Activated CD4-positive, alpha-beta T cell treated with anti-CD3 and anti-CD28 coated beads, Interleukin-2, Interleukin-6, amounts not matched to agents 100 ng/mL and 50 ng/mL, durations not matched to agents 16 hours and 8 hours (primary cell): ENCODE data around the gene PITPNC1.
"Not testable (repeated sequence)": the region's sequence is repeated elsewhere in the genome, so short reads cannot be mapped to it uniquely, and the experiment has no call there.

ENCODE experiments used
- DNase-seq: peaks from one replicate; pipeline ENCODE4 v3.0.0-alpha.2; 2020

The PITPNC1 gene

DNA sequence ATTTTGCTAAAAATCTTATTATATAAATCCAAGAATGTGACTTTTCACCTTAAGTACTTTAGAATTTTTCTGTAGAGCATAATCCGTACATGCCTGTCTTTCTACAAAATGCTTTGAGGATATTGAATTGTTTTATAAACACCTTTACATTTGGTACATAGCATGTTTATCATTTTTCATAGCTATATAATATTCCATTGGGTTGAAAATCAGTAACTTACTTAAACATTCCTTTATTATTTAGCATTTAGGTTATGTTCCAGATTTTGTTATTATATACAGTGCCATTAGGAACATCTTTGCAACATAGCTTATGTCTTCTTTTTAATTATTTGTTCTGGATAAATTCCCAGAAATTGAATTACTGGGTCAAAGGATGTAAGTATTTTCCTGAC lies 323.6 kb downstream of the PITPNC1 start:
- no peak for DNase-seq

DNA sequence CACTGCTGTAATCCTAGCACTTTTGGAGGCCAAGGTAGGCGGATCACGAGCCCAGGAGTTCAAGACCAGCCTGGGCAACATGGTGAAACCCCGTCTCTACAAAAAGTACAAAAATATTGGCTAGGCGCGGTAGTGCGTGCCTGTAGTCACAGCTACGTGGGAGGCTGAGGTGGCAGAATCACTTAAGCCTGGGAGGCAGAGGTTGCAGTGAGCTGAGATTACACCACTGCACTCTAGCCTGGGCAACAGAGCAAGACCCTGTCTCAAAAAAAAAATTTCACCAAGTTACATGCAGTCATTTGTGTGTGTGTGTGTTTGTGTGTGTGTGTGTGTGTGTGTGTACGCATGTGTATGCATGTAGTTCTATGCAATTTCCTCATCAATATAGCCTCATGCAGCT lies 325.8 kb downstream of the PITPNC1 start:
- DNase-seq = not testable (repeated sequence)

- no peak for DNase-seq
Measured at GRCh38 chr17:67707442-67707841, 330.4 kb downstream of the PITPNC1 start.

GRCh38 chr17:67708378-67708777 lies 331.3 kb downstream of the PITPNC1 start:
- no peak for DNase-seq

DNA sequence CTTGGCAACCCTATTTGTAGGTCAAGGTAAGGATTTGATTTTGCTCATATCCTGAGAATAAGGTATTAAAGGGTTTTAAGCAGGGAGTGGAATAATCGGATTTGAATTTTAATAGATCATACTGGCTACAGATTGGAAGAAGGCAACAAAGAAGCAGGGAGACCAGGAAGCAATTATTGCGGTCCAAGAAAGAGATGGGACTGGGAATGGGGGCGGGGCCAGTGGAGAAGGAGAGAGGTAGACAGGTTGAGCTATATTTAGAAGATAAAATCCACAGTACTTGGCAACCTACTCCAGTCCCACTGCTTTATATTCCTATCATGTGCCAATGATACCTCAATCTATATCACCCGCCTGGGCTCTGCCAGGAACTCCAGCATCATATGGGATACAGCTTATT lies 334.8 kb downstream of the PITPNC1 start:
- DNase-seq = no peak

- no peak for DNase-seq
Measured at GRCh38 chr17:67712375-67712774, 335.3 kb downstream of the PITPNC1 start.

DNA sequence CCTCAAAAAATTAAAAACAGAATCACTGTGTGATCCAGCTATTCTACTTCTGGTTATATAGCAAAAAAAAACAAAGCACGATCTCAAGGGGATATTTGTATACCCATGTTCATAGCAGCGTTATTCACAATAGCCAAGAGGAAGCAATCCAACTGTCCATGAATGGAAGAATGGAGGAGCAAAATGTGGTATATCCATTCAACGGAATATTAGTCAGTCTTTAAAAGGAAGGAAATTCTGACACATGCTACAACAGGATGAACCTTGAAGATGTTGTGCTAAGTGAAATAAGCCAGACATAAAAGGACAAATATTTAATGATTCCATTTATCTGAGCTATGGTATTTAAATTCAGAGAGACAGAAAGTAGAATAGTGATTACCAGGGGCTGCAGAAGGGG lies 336.1 kb downstream of the PITPNC1 start:
- DNase-seq = no peak

DNA sequence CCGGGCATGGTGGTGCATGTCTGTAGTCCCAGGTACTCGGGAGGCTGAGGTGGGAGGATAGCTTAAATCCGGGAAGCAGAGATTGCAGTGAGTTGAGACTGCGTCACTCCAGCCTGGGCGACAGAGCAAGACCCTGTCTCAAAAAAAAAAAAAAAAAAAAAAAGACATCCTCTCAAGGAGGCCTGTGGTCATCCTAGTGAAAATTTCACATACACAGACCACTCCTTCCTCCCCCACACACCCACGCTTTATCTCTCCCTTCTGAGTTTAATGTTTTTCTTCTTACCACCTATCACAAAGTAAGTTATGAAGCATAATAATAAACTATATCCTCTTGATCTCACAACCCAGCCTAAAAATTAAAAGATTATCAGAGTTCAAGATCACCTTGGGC lies 339.3 kb downstream of the PITPNC1 start:
- no peak for DNase-seq

DNA sequence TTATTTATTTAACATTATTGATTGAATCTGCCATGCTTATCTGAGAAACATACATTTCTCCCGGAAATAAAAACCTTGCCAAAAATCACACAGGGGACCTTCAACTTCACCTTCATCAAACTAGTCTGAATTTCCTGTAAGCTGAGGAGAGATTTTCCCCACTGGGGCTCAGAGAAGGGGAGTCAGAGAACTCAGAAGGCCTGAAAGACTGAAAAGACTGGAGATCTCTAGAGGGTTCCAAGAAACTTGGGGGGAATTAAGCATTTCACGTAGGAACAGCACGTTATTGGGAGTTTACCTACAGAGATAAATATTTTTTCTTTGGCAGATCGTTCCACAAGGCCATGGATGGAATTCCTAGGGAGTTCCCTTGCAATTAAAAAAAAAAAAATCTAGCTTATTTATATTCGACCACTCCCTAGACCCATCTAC lies 340.1 kb downstream of the PITPNC1 start:
- no peak for DNase-seq

- DNase-seq = peak; percentile 100
Measured at GRCh38 chr17:67717624-67718324, 340.7 kb downstream of the PITPNC1 start, which contains the start of gene NOL11. NOL11 (plus strand) TSS chr17:67717936; CDS start chr17:67717948, 12 bp downstream.

GRCh38 chr17:67718325-67718941 lies 341.4 kb downstream of the PITPNC1 start:
- peak; percentile 61 for DNase-seq

DNA sequence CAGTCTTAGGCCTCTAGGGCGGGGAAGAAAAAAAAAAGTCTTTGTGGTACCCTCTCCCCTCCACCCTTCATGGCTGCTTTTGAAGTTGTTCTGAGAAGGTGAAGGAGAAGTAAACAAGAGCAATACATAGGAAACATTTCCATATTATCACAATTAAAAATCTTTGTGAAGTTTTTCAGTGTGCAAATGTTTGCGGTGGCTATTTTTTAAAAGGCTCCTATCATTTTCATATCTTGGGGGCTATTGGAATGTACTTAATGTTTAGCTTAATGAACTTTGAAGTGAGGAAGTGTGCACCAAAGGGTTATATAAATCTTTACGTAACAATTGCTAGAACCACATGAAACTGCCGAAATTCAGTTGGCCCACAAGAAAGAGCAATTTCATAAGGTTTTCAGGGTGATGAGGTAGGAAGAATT lies 348.3 kb downstream of the PITPNC1 start:
- DNase-seq = no peak

- DNase-seq = no peak
Measured at GRCh38 chr17:67725807-67726206, 348.7 kb downstream of the PITPNC1 start.

GRCh38 chr17:67727152-67728039 lies 350.3 kb downstream of the PITPNC1 start:
- DNase-seq = not testable (repeated sequence)

- DNase-seq = no peak
Measured at GRCh38 chr17:67729903-67730302, 352.8 kb downstream of the PITPNC1 start.

- DNase-seq = no peak
Measured at GRCh38 chr17:67730731-67731130, 353.6 kb downstream of the PITPNC1 start.

DNA sequence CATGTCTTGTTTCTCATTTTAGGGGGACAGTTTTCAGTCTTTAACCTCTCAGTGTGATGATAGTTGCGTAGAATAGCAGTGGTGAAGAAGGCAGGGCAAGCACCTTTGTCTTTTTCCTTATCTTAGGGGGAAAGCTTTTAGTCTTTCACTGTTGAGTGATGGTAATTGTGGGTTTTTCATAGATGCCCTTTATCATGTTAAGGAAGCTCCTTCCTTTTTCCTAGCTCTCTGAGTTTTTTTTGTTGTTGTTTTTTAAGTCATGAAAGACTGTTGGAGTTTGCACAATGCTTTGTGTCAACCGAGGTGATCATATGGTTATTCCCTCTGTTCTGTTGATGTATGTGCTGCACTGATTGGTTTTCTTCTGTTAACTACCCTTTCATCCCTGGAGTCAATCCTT lies 356.4 kb downstream of the PITPNC1 start:
- no peak for DNase-seq

DNA sequence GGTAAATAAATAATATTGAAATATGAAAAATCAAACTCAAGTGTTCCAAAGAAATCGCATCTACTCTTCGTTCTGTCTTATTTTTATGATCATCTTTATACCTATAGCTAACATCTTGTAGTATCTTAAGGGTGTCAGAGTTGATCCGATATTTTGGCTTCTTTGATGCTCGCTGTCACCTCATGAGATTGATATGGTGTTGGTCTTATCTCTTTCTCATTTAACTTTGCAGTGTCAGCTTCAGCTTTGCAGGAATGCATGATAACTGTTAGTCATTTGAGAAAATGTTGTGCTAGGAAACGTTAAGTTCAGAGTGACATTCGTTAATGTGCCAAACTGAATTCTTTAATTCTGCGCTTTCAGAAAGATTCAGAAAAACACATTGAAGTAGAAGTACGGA lies 360.1 kb downstream of the PITPNC1 start:
- no peak for DNase-seq

- no peak for DNase-seq
Measured at GRCh38 chr17:67742025-67742424, 364.9 kb downstream of the PITPNC1 start.
